Parathyroid adenoma (tissue), 2 donors: ENCODE results near the gene MCTP2.

Experiments used
- H2AFZ ChIP-seq: fragments of 300-600 bp; sonication (generic); one replicate; pipeline ENCODE4 v1.7.0; 2017; ENCODE audit warnings: antibody characterized with exemption, mild to moderate bottlenecking
- H3K27ac ChIP-seq: fragments of 300-600 bp; sonication (generic); one replicate; pipeline ENCODE4 v1.7.0; 2017
- H3K27me3 ChIP-seq: fragments of 300-600 bp; sonication (generic); one replicate; pipeline ENCODE4 v1.7.0; 2017; ENCODE audit warnings: low read length; ENCODE audit not compliant: control insufficient read depth, insufficient read depth
- H3K36me3 ChIP-seq: fragments of 300-600 bp; sonication (generic); one replicate; pipeline ENCODE4 v1.7.0; 2017; ENCODE audit warnings: low read length; ENCODE audit not compliant: control insufficient read depth, insufficient read depth
- H3K4me1 ChIP-seq: fragments of 300-600 bp; sonication (generic); one replicate; pipeline ENCODE4 v1.7.0; 2017; ENCODE audit warnings: control low read depth
- H3K4me2 ChIP-seq: fragments of 300-600 bp; sonication (generic); one replicate; pipeline ENCODE4 v1.7.0; 2017; ENCODE audit warnings: low read length
- H3K4me3 ChIP-seq: fragments of 300-600 bp; sonication (generic); one replicate; pipeline ENCODE4 v1.7.0; 2017; ENCODE audit warnings: low read depth, low read length
- H3K79me2 ChIP-seq: fragments of 300-600 bp; sonication (generic); one replicate; pipeline ENCODE4 v1.7.0; 2017; ENCODE audit warnings: control low read depth
- H3K9ac ChIP-seq: fragments of 300-600 bp; sonication (generic); one replicate; pipeline ENCODE4 v1.7.0; 2017; ENCODE audit warnings: mild to moderate bottlenecking
- H3K9me3 ChIP-seq: fragments of 300-600 bp; sonication (generic); one replicate; pipeline ENCODE4 v1.7.0; 2017; ENCODE audit warnings: low read length; ENCODE audit not compliant: control insufficient read depth
- CTCF ChIP-seq: fragments of 300-600 bp; sonication (generic); IDR thresholded peaks from one replicate; pipeline ENCODE4 v1.7.0; 2017; ENCODE audit warnings: antibody characterized with exemption, mild to moderate bottlenecking
- donor health status: primary hyperparathyroidism.

The MCTP2 gene

GRCh38 chr15:94230883-94231722 is at the start of gene MCTP2:
MCTP2 (plus strand) TSS chr15:94231561; CDS start chr15:94298266, 66,705 bp downstream.
- Histone ChIP-seq H2AFZ (peak within 1 kb of the TSS; percentile 90), H3K9me3 (no peaks in the 10 kb centered on the region), H3K4me2 (peak within 1 kb of the TSS; percentile 80), H3K36me3 (no peaks in the 10 kb centered on the region), H3K27ac (peak within 1 kb of the TSS; percentile 74), H3K4me1 (no peaks in the 10 kb centered on the region), H3K4me3 (peak within 1 kb of the TSS; percentile 62), H3K79me2 (no peaks in the 10 kb centered on the region), H3K27me3 (no peaks in the 10 kb centered on the region), H3K9ac (no peak within 1 kb of the TSS)
- no peak for TF ChIP-seq CTCF

- TF ChIP-seq CTCF: no peak
- Histone ChIP-seq H3K9ac (no peak overlapping the region), H3K27ac (no peak overlapping the region), H2AFZ (no peak overlapping the region), H3K4me1 (no peaks in the 10 kb centered on the region), H3K36me3 (no peaks in the 10 kb centered on the region), H3K9me3 (no peaks in the 10 kb centered on the region), H3K27me3 (no peaks in the 10 kb centered on the region), H3K4me2 (no peak overlapping the region), H3K79me2 (no peaks in the 10 kb centered on the region), H3K4me3 (no peak overlapping the region)
These were observed 48.5 kb upstream of the MCTP2 start for GRCh38 chr15:94182883-94183282.

GRCh38 chr15:94185547-94186236 is 45.7 kb upstream of the MCTP2 start:
- H3K4me3 ChIP-seq: no peak overlapping the region
- no peaks in the 10 kb centered on the region for H3K79me2 ChIP-seq
- no peaks in the 10 kb centered on the region for H3K9me3 ChIP-seq
- H3K4me2 ChIP-seq: no peak overlapping the region
- H3K9ac ChIP-seq: no peak overlapping the region
- H3K27ac ChIP-seq: no peak overlapping the region
- no peaks in the 10 kb centered on the region for H3K36me3 ChIP-seq
- TF ChIP-seq CTCF: no peak
- no peak overlapping the region for H2AFZ ChIP-seq
- H3K27me3 ChIP-seq: no peaks in the 10 kb centered on the region
- no peaks in the 10 kb centered on the region for H3K4me1 ChIP-seq

- Histone ChIP-seq H3K27ac (no peak overlapping the region), H3K36me3 (no peaks in the 10 kb centered on the region), H3K4me1 (no peaks in the 10 kb centered on the region), H2AFZ (no peak overlapping the region), H3K4me2 (no peak overlapping the region), H3K4me3 (no peak overlapping the region), H3K79me2 (no peaks in the 10 kb centered on the region), H3K9me3 (no peaks in the 10 kb centered on the region), H3K9ac (no peak overlapping the region), H3K27me3 (no peaks in the 10 kb centered on the region)
- TF ChIP-seq CTCF: no peak
These were observed 44.5 kb upstream of the MCTP2 start for GRCh38 chr15:94186770-94187331.
